IMR-90 (cell line): ENCODE results near the gene REPIN1. TPM values are rescaled to one million over a fixed set of nuclear protein-coding genes. Genes with fewer than 3 reads are reported as not detected.

Source experiments
- ATAC-seq: fragments of 200-7000 bp; cut with Tn5 transposase; 2 replicates; pipeline ENCODE4 v1.9.1; 2020; ENCODE audit warnings: low read depth, mild to moderate bottlenecking, moderate library complexity
- BruUV-seq: library from RNA; stranded (reverse); fragments of 400-500 nt; replicated peaks from 2 replicates; lab custom pipeline; 2021; lab: Mats Ljungman, UMichigan
- CTCF ChIA-PET: fragments of 300-600 bp; formaldehyde crosslinking; extraction: SDS; loops from one replicate; lab custom pipeline; 2021; ENCODE audit warnings: antibody characterized with exemption; lab: Yijun Ruan, JAX
- POLR2A ChIA-PET: fragments of 300-600 bp; sonication (Branson Sonifier 250); formaldehyde crosslinking; loops from one replicate; lab custom pipeline; 2022; ENCODE audit warnings: antibody characterized with exemption; ENCODE audit not compliant: unreplicated experiment; lab: Charles Lee
- DNase-seq: peaks from one replicate; pipeline ENCODE4 v3.0.0; 2013
- H2AFZ ChIP-seq: replicated peaks from 2 replicates; pipeline ENCODE3; 2013; ENCODE audit warnings: low read length, mild to moderate bottlenecking; ENCODE audit not compliant: poor library complexity
- H2AK5ac ChIP-seq: 2 replicates; pipeline ENCODE4 v1.6.1; 2013; ENCODE audit warnings: low read depth, low read length, inconsistent platforms
- H2AK9ac ChIP-seq: replicated peaks from 2 replicates; pipeline ENCODE3; 2013; ENCODE audit warnings: mild to moderate bottlenecking, low read depth, low read length, moderate library complexity; ENCODE audit not compliant: poor library complexity
- H2BK120ac ChIP-seq: 2 replicates; pipeline ENCODE4 v1.6.1; 2013; ENCODE audit warnings: low read depth, low read length, inconsistent platforms
- H2BK15ac ChIP-seq: 3 replicates; pipeline ENCODE4 v1.6.1; 2013; ENCODE audit warnings: low read depth, low read length, inconsistent platforms
- H2BK20ac ChIP-seq: 2 replicates; pipeline ENCODE4 v1.6.1; 2013; ENCODE audit warnings: low read depth, mild to moderate bottlenecking, inconsistent platforms, low read length, moderate library complexity
- H2BK5ac ChIP-seq: 2 replicates; pipeline ENCODE4 v1.6.1; 2013; ENCODE audit warnings: mild to moderate bottlenecking, low read depth, low read length, inconsistent platforms; ENCODE audit not compliant: poor library complexity, severe bottlenecking
- H3K14ac ChIP-seq: replicated peaks from 2 replicates; pipeline ENCODE4 v1.6.1; 2013; ENCODE audit warnings: low read depth, low read length, inconsistent platforms
- H3K18ac ChIP-seq: 2 replicates; pipeline ENCODE4 v1.6.1; 2013; ENCODE audit warnings: low read depth, low read length, control low read depth
- H3K23ac ChIP-seq: 2 replicates; pipeline ENCODE4 v1.6.1; 2013; ENCODE audit warnings: low read depth, low read length, inconsistent platforms
- H3K27ac ChIP-seq: 2 replicates; pipeline ENCODE4 v1.5.1; 2013; ENCODE audit warnings: mild to moderate bottlenecking, control low read depth, low read length; ENCODE audit not compliant: insufficient read depth
- H3K27me3 ChIP-seq: 2 replicates; pipeline ENCODE4 v1.6.1; 2013; ENCODE audit warnings: low read length; ENCODE audit not compliant: control insufficient read depth, insufficient read depth
- H3K36me3 ChIP-seq: 2 replicates; pipeline ENCODE4 v1.6.1; 2013; ENCODE audit warnings: low read length, mixed read lengths; ENCODE audit not compliant: control insufficient read depth, insufficient read depth
- H3K4ac ChIP-seq: 2 replicates; pipeline ENCODE4 v1.6.1; 2013; ENCODE audit warnings: low read depth, low read length, inconsistent platforms
- H3K4me1 ChIP-seq: 2 replicates; pipeline ENCODE4 v1.6.1; 2013; ENCODE audit warnings: low read length, mixed read lengths; ENCODE audit not compliant: control insufficient read depth, insufficient read depth
- H3K4me2 ChIP-seq: 2 replicates; pipeline ENCODE4 v1.6.1; 2013; ENCODE audit warnings: low read depth, mild to moderate bottlenecking, control low read depth, low read length, moderate library complexity
- H3K4me3 ChIP-seq: 2 replicates; pipeline ENCODE4 v1.5.1; 2013; ENCODE audit warnings: low read depth, mild to moderate bottlenecking, control low read depth, low read length, moderate library complexity; ENCODE audit not compliant: insufficient read depth
- H3K56ac ChIP-seq: 2 replicates; pipeline ENCODE4 v1.6.1; 2013; ENCODE audit warnings: low read length, inconsistent platforms; ENCODE audit not compliant: insufficient read depth; ENCODE audit errors: extremely low read depth
- H3K79me1 ChIP-seq, 2 experiments: 2 replicates each; pipeline ENCODE4 v1.6.1; 2013; ENCODE audit warnings: low read length in 2 of 2, inconsistent platforms in 1 of 2, low read depth in 1 of 2
- H3K9ac ChIP-seq: 2 replicates; pipeline ENCODE4 v1.6.1; 2013; ENCODE audit warnings: low read depth, low read length, control low read depth
- H3K9me1 ChIP-seq: 2 replicates; pipeline ENCODE4 v1.6.1; 2013; ENCODE audit warnings: low read length, inconsistent platforms; ENCODE audit not compliant: insufficient read depth
- H3K9me3 ChIP-seq: 2 replicates; pipeline ENCODE4 v1.6.1; 2013; ENCODE audit warnings: low read length; ENCODE audit not compliant: control insufficient read depth, insufficient read depth
- H4K20me1 ChIP-seq: 2 replicates; pipeline ENCODE4 v1.6.1; 2013; ENCODE audit warnings: low read length, inconsistent platforms; ENCODE audit not compliant: insufficient read depth
- H4K5ac ChIP-seq: 2 replicates; pipeline ENCODE4 v1.6.1; 2013; ENCODE audit warnings: mild to moderate bottlenecking, low read depth, low read length, control low read depth
- H4K8ac ChIP-seq, 2 experiments: 2 replicates each; pipeline ENCODE4 v1.6.1; 2013; ENCODE audit warnings: low read depth in 2 of 2, low read length in 2 of 2, control low read depth in 1 of 2, inconsistent platforms in 1 of 2
- H4K91ac ChIP-seq: 2 replicates; pipeline ENCODE4 v1.6.1; 2013; ENCODE audit warnings: low read depth, low read length, inconsistent platforms; ENCODE audit not compliant: insufficient read depth
- BHLHE40 ChIP-seq: fragments of 150-350 bp; IDR thresholded peaks from 2 replicates; pipeline ENCODE4 v1.6.1; 2016; ENCODE audit warnings: mild to moderate bottlenecking, low read depth, low read length
- CEBPB ChIP-seq: IDR thresholded peaks from 2 replicates; pipeline ENCODE4 v1.6.1; 2012; ENCODE audit warnings: low read depth, low read length, improper control_type of control experiment
- CHD1 ChIP-seq: IDR thresholded peaks from 2 replicates; pipeline ENCODE4 v1.6.1; 2012; ENCODE audit warnings: low read depth, low read length, improper control_type of control experiment
- FOS ChIP-seq: fragments of 150-350 bp; IDR thresholded peaks from 2 replicates; pipeline ENCODE4 v1.6.1; 2016; ENCODE audit warnings: low read depth, low read length
- MAFK ChIP-seq: IDR thresholded peaks from 2 replicates; pipeline ENCODE4 v1.6.1; 2012; ENCODE audit warnings: low read depth, low read length, improper control_type of control experiment
- MAZ ChIP-seq: IDR thresholded peaks from 2 replicates; pipeline ENCODE4 v1.6.1; 2012; ENCODE audit warnings: low read depth, mild to moderate bottlenecking, low read length, improper control_type of control experiment, moderate library complexity, borderline replicate concordance
- MXI1 ChIP-seq: IDR thresholded peaks from 2 replicates; pipeline ENCODE4 v1.6.1; 2012; ENCODE audit warnings: low read depth, mild to moderate bottlenecking, low read length, moderate library complexity, borderline replicate concordance
- NFE2L2 ChIP-seq: fragments of 150-350 bp; IDR thresholded peaks from 2 replicates; pipeline ENCODE4 v1.6.1; 2016; ENCODE audit warnings: low read depth, mild to moderate bottlenecking, low read length
- POLR2A ChIP-seq: IDR thresholded peaks from 2 replicates; pipeline ENCODE4 v1.6.1; 2012; ENCODE audit warnings: mild to moderate bottlenecking, low read depth, low read length
- RAD21 ChIP-seq: IDR thresholded peaks from 2 replicates; pipeline ENCODE4 v1.6.1; 2012; ENCODE audit warnings: low read length, improper control_type of control experiment
- RCOR1 ChIP-seq: IDR thresholded peaks from 2 replicates; pipeline ENCODE4 v1.6.1; 2012; ENCODE audit warnings: mild to moderate bottlenecking, low read length, improper control_type of control experiment; ENCODE audit not compliant: insufficient replicate concordance
- RFX5 ChIP-seq: IDR thresholded peaks from 2 replicates; pipeline ENCODE4 v1.8.0; 2012; ENCODE audit warnings: low read depth, mild to moderate bottlenecking, low read length, moderate library complexity
- SMC3 ChIP-seq: fragments of 150-350 bp; IDR thresholded peaks from 2 replicates; pipeline ENCODE4 v1.6.1; 2016; ENCODE audit warnings: low read depth, mild to moderate bottlenecking, antibody characterized with exemption, low read length, moderate library complexity
- WGBS, 2 experiments: methylation state at CpG; one replicate each; pipeline versions ENCODE4 v1.1.5 to v1.1.7; 2013; ENCODE audit warnings: missing lambda C conversion rate in 2 of 2; ENCODE audit not compliant: insufficient read length in 1 of 2; ENCODE audit errors: extremely low coverage in 2 of 2; 5-methylcytosine and 5-hydroxymethylcytosine counted together
- dilution Hi-C: fragments of 300-500 bp; cut with HindIII; formaldehyde crosslinking; loops from one replicate; pipeline ENCODE4 v1.14.3; 2018; ENCODE audit warnings: low sequenced_read_pairs; ENCODE audit not compliant: unreplicated experiment
- in situ Hi-C: fragments of 300-500 bp; cut with MboI; formaldehyde crosslinking; loops from 3 replicates; pipeline ENCODE4 v1.14.3; 2019; ENCODE audit warnings: low sequenced_read_pairs, inconsistent platforms, mixed read lengths
- intact Hi-C: fragments of 100-400 bp; cut with micrococcal nuclease; formaldehyde crosslinking; loops from 2 replicates; pipeline ENCODE4 v1.10.0; 2022
- polyA plus RNA-seq, 3 experiments: library from polyadenylated mRNA; depleted of rRNA; stranded (reverse); fragments of >200 nt; gene quantifications; 2 replicates each; pipeline ENCODE4 v1.2.3, GENCODE V29; 2012; ENCODE audit warnings: low replicate concordance in 1 of 3
- total RNA-seq: library from RNA; depleted of rRNA; stranded (reverse); fragments of >200 nt; gene quantifications from 2 replicates; pipeline ENCODE4 v1.2.3, GENCODE V29; 2012
- TF ChIP-seq, protein P1 (sequence below): fragments of 150-350 bp; IDR thresholded peaks from 2 replicates; pipeline ENCODE4 v1.6.1; 2017; ENCODE audit warnings: mild to moderate bottlenecking, antibody characterized with exemption, low read length, low read depth
- TF ChIP-seq, protein P2 (sequence below): conservative IDR thresholded peaks from 2 replicates; pipeline ENCODE4 v1.5.1; 2012; ENCODE audit warnings: mild to moderate bottlenecking, low read depth, low read length, improper control_type of control experiment
- TF ChIP-seq, protein P3 (sequence below): fragments of 150-350 bp; IDR thresholded peaks from 2 replicates; pipeline ENCODE4 v1.6.1; 2016; ENCODE audit warnings: low read depth, mild to moderate bottlenecking, low read length, moderate library complexity, borderline replicate concordance

The REPIN1 gene
- total and polyA plus RNA-seq, 2 of the 4 experiments (the other 2 are of a cell fraction) = 19.4 to 50.6 TPM

DNA sequence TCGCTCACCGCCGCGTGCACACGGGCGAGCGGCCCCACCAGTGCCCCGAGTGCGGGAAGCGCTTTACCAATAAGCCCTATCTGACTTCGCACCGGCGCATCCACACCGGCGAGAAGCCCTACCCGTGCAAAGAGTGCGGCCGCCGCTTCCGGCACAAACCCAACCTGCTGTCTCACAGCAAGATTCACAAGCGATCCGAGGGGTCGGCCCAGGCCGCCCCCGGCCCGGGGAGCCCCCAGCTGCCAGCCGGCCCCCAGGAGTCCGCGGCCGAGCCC is 3.3 kb downstream of the REPIN1 start:
- peaks cover 21 to 48% of the 10 kb centered on the region in 2 experiments; a peak in 3 of 4 replicates for H3K79me1 ChIP-seq
- no peak overlapping the region for H2BK120ac ChIP-seq
- ChIA-PET POLR2A (interaction anchor here (0.7 kb wide), 1 partner anchor 37 kb away, joined by 6 read pairs; no protein-coding TSS in a partner anchor), CTCF (interaction anchor here (1.2 kb wide), 1 partner anchor 15 kb away, joined by 3 read pairs; no protein-coding TSS in a partner anchor)
- H3K4me3 ChIP-seq = no peak overlapping the region
- H4K8ac ChIP-seq = no peak overlapping the region
- H2AK9ac ChIP-seq = no peak overlapping the region
- H3K18ac ChIP-seq = no peak overlapping the region
- H4K91ac ChIP-seq = no peak overlapping the region
- DNase-seq (no peak), ATAC-seq (no peak)
- 93% methylated on average over 27 of the region's 30 CpGs; no CpG with 5 or more reads in 1 of the 2 experiments for WGBS, 2 experiments
- peaks cover 9% of the 10 kb centered on the region for H4K20me1 ChIP-seq
- peaks cover 38% of the 10 kb centered on the region for H3K36me3 ChIP-seq
- no peak overlapping the region for H3K27ac ChIP-seq
- no peak overlapping the region for H2AK5ac ChIP-seq
- H2BK15ac ChIP-seq = no peak overlapping the region
- H3K23ac ChIP-seq = no peak overlapping the region
- no peak overlapping the region for H2AFZ ChIP-seq
- no peak overlapping the region for H3K4ac ChIP-seq
- intact Hi-C loops (no loop called here), dilution Hi-C loops (no loop called here), in situ Hi-C loops (no loop called here)
- H3K9me3 ChIP-seq = no peaks in the 10 kb centered on the region
- H2BK5ac ChIP-seq = no peak overlapping the region
- no peak overlapping the region for H4K5ac ChIP-seq
- no peak overlapping the region for H3K14ac ChIP-seq
- no peak overlapping the region for H2BK20ac ChIP-seq
- H3K27me3 ChIP-seq = no peaks in the 10 kb centered on the region
- no TSS peak for BruUV-seq
- no peak overlapping the region for H3K9ac ChIP-seq
- no peak overlapping the region for H3K4me2 ChIP-seq
- H3K4me1 ChIP-seq = peaks cover 18% of the 10 kb centered on the region
- H3K56ac ChIP-seq = no peak overlapping the region
- no peak for TF ChIP-seq RCOR1
- TF ChIP-seq MAZ = no peak
- no peak for TF ChIP-seq SMC3
- TF ChIP-seq, protein P1, sequence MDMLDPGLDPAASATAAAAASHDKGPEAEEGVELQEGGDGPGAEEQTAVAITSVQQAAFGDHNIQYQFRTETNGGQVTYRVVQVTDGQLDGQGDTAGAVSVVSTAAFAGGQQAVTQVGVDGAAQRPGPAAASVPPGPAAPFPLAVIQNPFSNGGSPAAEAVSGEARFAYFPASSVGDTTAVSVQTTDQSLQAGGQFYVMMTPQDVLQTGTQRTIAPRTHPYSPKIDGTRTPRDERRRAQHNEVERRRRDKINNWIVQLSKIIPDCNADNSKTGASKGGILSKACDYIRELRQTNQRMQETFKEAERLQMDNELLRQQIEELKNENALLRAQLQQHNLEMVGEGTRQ = no peak
- TF ChIP-seq CEBPB = no peak
- TF ChIP-seq RAD21 = no peak
- no peak for TF ChIP-seq BHLHE40
- TF ChIP-seq MAFK = no peak
- TF ChIP-seq NFE2L2 = no peak
- TF ChIP-seq CHD1 = no peak
- no peak for TF ChIP-seq FOS
- no peak for TF ChIP-seq RFX5
- TF ChIP-seq, protein P2, sequence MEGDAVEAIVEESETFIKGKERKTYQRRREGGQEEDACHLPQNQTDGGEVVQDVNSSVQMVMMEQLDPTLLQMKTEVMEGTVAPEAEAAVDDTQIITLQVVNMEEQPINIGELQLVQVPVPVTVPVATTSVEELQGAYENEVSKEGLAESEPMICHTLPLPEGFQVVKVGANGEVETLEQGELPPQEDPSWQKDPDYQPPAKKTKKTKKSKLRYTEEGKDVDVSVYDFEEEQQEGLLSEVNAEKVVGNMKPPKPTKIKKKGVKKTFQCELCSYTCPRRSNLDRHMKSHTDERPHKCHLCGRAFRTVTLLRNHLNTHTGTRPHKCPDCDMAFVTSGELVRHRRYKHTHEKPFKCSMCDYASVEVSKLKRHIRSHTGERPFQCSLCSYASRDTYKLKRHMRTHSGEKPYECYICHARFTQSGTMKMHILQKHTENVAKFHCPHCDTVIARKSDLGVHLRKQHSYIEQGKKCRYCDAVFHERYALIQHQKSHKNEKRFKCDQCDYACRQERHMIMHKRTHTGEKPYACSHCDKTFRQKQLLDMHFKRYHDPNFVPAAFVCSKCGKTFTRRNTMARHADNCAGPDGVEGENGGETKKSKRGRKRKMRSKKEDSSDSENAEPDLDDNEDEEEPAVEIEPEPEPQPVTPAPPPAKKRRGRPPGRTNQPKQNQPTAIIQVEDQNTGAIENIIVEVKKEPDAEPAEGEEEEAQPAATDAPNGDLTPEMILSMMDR = no peak
- TF ChIP-seq, protein P3, sequence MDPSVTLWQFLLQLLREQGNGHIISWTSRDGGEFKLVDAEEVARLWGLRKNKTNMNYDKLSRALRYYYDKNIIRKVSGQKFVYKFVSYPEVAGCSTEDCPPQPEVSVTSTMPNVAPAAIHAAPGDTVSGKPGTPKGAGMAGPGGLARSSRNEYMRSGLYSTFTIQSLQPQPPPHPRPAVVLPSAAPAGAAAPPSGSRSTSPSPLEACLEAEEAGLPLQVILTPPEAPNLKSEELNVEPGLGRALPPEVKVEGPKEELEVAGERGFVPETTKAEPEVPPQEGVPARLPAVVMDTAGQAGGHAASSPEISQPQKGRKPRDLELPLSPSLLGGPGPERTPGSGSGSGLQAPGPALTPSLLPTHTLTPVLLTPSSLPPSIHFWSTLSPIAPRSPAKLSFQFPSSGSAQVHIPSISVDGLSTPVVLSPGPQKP = no peak
- no peak for TF ChIP-seq POLR2A
- no peak for TF ChIP-seq MXI1
- H3K9me1 ChIP-seq = peaks cover 2% of the 10 kb centered on the region; the same call in 1 of the 2 replicates
